IPS-20b (cell line): ENCODE measurements around the gene MTOR.
A peak's percentile ranks its signal among the peaks of the same experiment; 100 is the strongest.
"Not testable (repeated sequence)": the region's sequence is repeated elsewhere in the genome, so short reads cannot be mapped to it uniquely, and the experiment has no call there.

Experiments
- H3K27ac ChIP-seq: one replicate; pipeline ENCODE4 v1.5.1; 2013; ENCODE audit warnings: low read length
- H3K27me3 ChIP-seq: 2 replicates; pipeline ENCODE4 v1.6.1; 2013; ENCODE audit warnings: mild to moderate bottlenecking, low read length, inconsistent platforms; ENCODE audit not compliant: insufficient read depth
- H3K36me3 ChIP-seq: 2 replicates; pipeline ENCODE4 v1.6.1; 2013; ENCODE audit warnings: low read depth, mild to moderate bottlenecking, inconsistent platforms, low read length, moderate library complexity; ENCODE audit not compliant: insufficient read depth
- H3K4me1 ChIP-seq: 2 replicates; pipeline ENCODE4 v1.6.1; 2013; ENCODE audit warnings: mild to moderate bottlenecking, control low read depth, inconsistent platforms, low read length, moderate library complexity; ENCODE audit not compliant: insufficient read depth
- H3K4me3 ChIP-seq: 2 replicates; pipeline ENCODE4 v1.5.1; 2013; ENCODE audit warnings: mild to moderate bottlenecking, low read length, inconsistent platforms
- H3K9ac ChIP-seq: 2 replicates; pipeline ENCODE4 v1.6.1; 2013; ENCODE audit warnings: low read depth, mild to moderate bottlenecking, inconsistent platforms, low read length, moderate library complexity
- H3K9me3 ChIP-seq: 2 replicates; pipeline ENCODE4 v1.6.1; 2013; ENCODE audit warnings: mild to moderate bottlenecking, low read depth, low read length, inconsistent platforms; ENCODE audit not compliant: insufficient read depth

MTOR gene

GRCh38 chr1:11262171-11263049 lies at the start of gene MTOR:
Gene MTOR, minus strand, starts transcription at chr1:11262551. Its CDS starts 3,142 bp downstream, at chr1:11259409.
- Histone ChIP-seq H3K36me3 (peaks cover 25% of the 10 kb centered on the region), H3K27ac (no peak within 1 kb of the TSS), H3K9ac (peak within 1 kb of the TSS; percentile 95), H3K27me3 (no peaks in the 10 kb centered on the region), H3K4me3 (peak within 1 kb of the TSS; percentile 98), H3K9me3 (no peaks in the 10 kb centered on the region), H3K4me1 (no peaks in the 10 kb centered on the region; the same call in 1 of the 2 replicates)

GRCh38 chr1:11309385-11309784 lies 47.0 kb upstream of the MTOR start:
- Histone ChIP-seq H3K27me3 (no peaks in the 10 kb centered on the region), H3K27ac (no peak overlapping the region), H3K9me3 (no peaks in the 10 kb centered on the region), H3K9ac (no peak overlapping the region), H3K4me3 (no peak overlapping the region), H3K36me3 (no peaks in the 10 kb centered on the region), H3K4me1 (peaks cover 8% of the 10 kb centered on the region)

- H3K9ac ChIP-seq: no peak overlapping the region
- no peaks in the 10 kb centered on the region for H3K9me3 ChIP-seq
- no peak overlapping the region for H3K4me3 ChIP-seq
- H3K27me3 ChIP-seq: no peaks in the 10 kb centered on the region
- H3K27ac ChIP-seq: no peak overlapping the region
- no peaks in the 10 kb centered on the region for H3K36me3 ChIP-seq
- H3K4me1 ChIP-seq: peaks cover 8% of the 10 kb centered on the region
Observed at GRCh38 chr1:11308699-11309224, 46.4 kb upstream of the MTOR start.

- Histone ChIP-seq H3K9ac (no peak overlapping the region), H3K4me3 (no peak overlapping the region), H3K4me1 (peaks cover 8% of the 10 kb centered on the region), H3K9me3 (no peaks in the 10 kb centered on the region), H3K36me3 (no peaks in the 10 kb centered on the region), H3K27ac (no peak overlapping the region), H3K27me3 (no peaks in the 10 kb centered on the region)
Observed at GRCh38 chr1:11307852-11308251, 45.5 kb upstream of the MTOR start.

GRCh38 chr1:11305516-11305915 lies 43.2 kb upstream of the MTOR start:
- H3K27me3 ChIP-seq, H3K9me3 ChIP-seq, H3K9ac ChIP-seq, H3K27ac ChIP-seq, H3K4me3 ChIP-seq, H3K4me1 ChIP-seq, H3K36me3 ChIP-seq: not testable (repeated sequence)

- Histone ChIP-seq H3K9ac (no peak overlapping the region), H3K36me3 (no peaks in the 10 kb centered on the region), H3K27ac (no peak overlapping the region), H3K27me3 (no peaks in the 10 kb centered on the region), H3K9me3 (no peaks in the 10 kb centered on the region), H3K4me1 (no peaks in the 10 kb centered on the region; the same call in 1 of the 2 replicates), H3K4me3 (no peak overlapping the region)
Observed at GRCh38 chr1:11302366-11302765, 40.0 kb upstream of the MTOR start.

- no peaks in the 10 kb centered on the region for H3K36me3 ChIP-seq
- H3K27me3 ChIP-seq: no peaks in the 10 kb centered on the region
- no peaks in the 10 kb centered on the region; the same call in 1 of the 2 replicates for H3K4me1 ChIP-seq
- H3K4me3 ChIP-seq: no peak overlapping the region
- no peaks in the 10 kb centered on the region for H3K9me3 ChIP-seq
- no peak overlapping the region for H3K27ac ChIP-seq
- H3K9ac ChIP-seq: no peak overlapping the region
Observed at GRCh38 chr1:11301601-11302000, 39.2 kb upstream of the MTOR start.

GRCh38 chr1:11299225-11299574 lies 36.8 kb upstream of the MTOR start:
- Histone ChIP-seq H3K4me3 (no peak overlapping the region), H3K4me1 (no peaks in the 10 kb centered on the region; the same call in 1 of the 2 replicates), H3K9me3 (no peaks in the 10 kb centered on the region), H3K27me3 (no peaks in the 10 kb centered on the region), H3K27ac (no peak overlapping the region), H3K9ac (peak overlapping the region; percentile 35; the same call in 1 of the 2 replicates), H3K36me3 (peaks cover 15% of the 10 kb centered on the region)

GRCh38 chr1:11298390-11299224 lies 36.3 kb upstream of the MTOR start:
- no peaks in the 10 kb centered on the region for H3K9me3 ChIP-seq
- H3K27me3 ChIP-seq: no peaks in the 10 kb centered on the region
- peaks cover 15% of the 10 kb centered on the region for H3K36me3 ChIP-seq
- H3K9ac ChIP-seq: peak overlapping the region; percentile 35; the same call in 1 of the 2 replicates
- H3K4me1 ChIP-seq: no peaks in the 10 kb centered on the region; the same call in 1 of the 2 replicates
- H3K27ac ChIP-seq: no peak overlapping the region
- no peak overlapping the region for H3K4me3 ChIP-seq

- not testable (repeated sequence) for H3K4me3 ChIP-seq, H3K4me1 ChIP-seq, H3K27me3 ChIP-seq, H3K9me3 ChIP-seq, H3K27ac ChIP-seq, H3K9ac ChIP-seq
- peaks cover 15% of the 10 kb centered on the region for H3K36me3 ChIP-seq
Observed at GRCh38 chr1:11297774-11298173, 35.4 kb upstream of the MTOR start.

- Histone ChIP-seq H3K36me3 (peaks cover 15% of the 10 kb centered on the region), H3K9ac (no peak overlapping the region), H3K27ac (no peak overlapping the region), H3K4me3 (no peak overlapping the region), H3K4me1 (no peaks in the 10 kb centered on the region; the same call in 1 of the 2 replicates), H3K9me3 (no peaks in the 10 kb centered on the region), H3K27me3 (no peaks in the 10 kb centered on the region)
Observed at GRCh38 chr1:11295905-11296304, 33.6 kb upstream of the MTOR start.
